K562 (cell line): ENCODE measurements around the gene SLC44A2. TPM values are rescaled to one million over a fixed set of nuclear protein-coding genes. Genes with fewer than 3 reads are reported as not detected.

Source experiments
- CBX2 ChIP-seq: fragments of 200-600 bp; sonication (generic); IDR thresholded peaks from one replicate; pipeline ENCODE4 v1.6.1; 2012; ENCODE audit warnings: mild to moderate bottlenecking, low read length, inconsistent platforms; ENCODE audit not compliant: insufficient read depth, poor library complexity, severe bottlenecking
- ELF4 ChIP-seq: fragments of 450-650 bp; formaldehyde crosslinking; IDR thresholded peaks from 2 replicates; pipeline ENCODE4 v1.4.0; 2022; ENCODE audit warnings: missing genetic modification characterization
- KDM5B ChIP-seq: fragments of 200-600 bp; sonication (generic); IDR thresholded peaks from 2 replicates; pipeline ENCODE4 v1.6.1; 2012; ENCODE audit warnings: low read depth, mild to moderate bottlenecking, moderate library complexity, low read length, control low read depth, inconsistent platforms; ENCODE audit not compliant: insufficient replicate concordance
- LCOR ChIP-seq: sonication (generic); formaldehyde crosslinking; IDR thresholded peaks from 2 replicates; pipeline ENCODE4 v1.8.0; 2022; ENCODE audit warnings: mild to moderate bottlenecking, missing genetic modification reagents
- NCOA1 ChIP-seq: fragments of 450-650 bp; IDR thresholded peaks from 2 replicates; pipeline ENCODE4 v1.6.1; 2016; ENCODE audit warnings: low read depth
- NFRKB ChIP-seq: fragments of 450-650 bp; IDR thresholded peaks from 2 replicates; pipeline ENCODE4 v1.6.1; 2016; ENCODE audit warnings: low read depth
- NR3C1 ChIP-seq: sonication (generic); formaldehyde crosslinking; IDR thresholded peaks from 2 replicates; pipeline ENCODE4 v1.8.1; 2022; ENCODE audit warnings: missing genetic modification reagents
- POLR2G ChIP-seq: fragments of 200-400 bp; formaldehyde crosslinking; IDR thresholded peaks from 2 replicates; pipeline ENCODE4 v1.6.1; 2017; ENCODE audit warnings: low read depth, mild to moderate bottlenecking, antibody characterized with exemption, low read length, moderate library complexity
- RBFOX2 ChIP-seq: fragments of 200-400 bp; formaldehyde crosslinking; IDR thresholded peaks from 2 replicates; pipeline ENCODE4 v1.6.1; 2017; ENCODE audit warnings: low read depth, mild to moderate bottlenecking, low read length, moderate library complexity
- RFX5 ChIP-seq: IDR thresholded peaks from 2 replicates; pipeline ENCODE4 v1.6.1; 2011; ENCODE audit warnings: low read depth, mild to moderate bottlenecking, improper control_type of control experiment, low read length
- SIRT6 ChIP-seq: IDR thresholded peaks from one replicate; pipeline ENCODE4 v1.6.1; 2012; ENCODE audit warnings: low read depth, mild to moderate bottlenecking, control low read depth, inconsistent platforms, low read length, moderate library complexity
- U2AF2 ChIP-seq: fragments of 200-400 bp; formaldehyde crosslinking; optimal IDR thresholded peaks from 2 replicates; pipeline ENCODE3; 2017; ENCODE audit warnings: low read depth, mild to moderate bottlenecking, low read length
- ZBTB1 ChIP-seq: sonication (generic); formaldehyde crosslinking; IDR thresholded peaks from 2 replicates; pipeline ENCODE4 v1.8.1; 2023; ENCODE audit warnings: missing genetic modification reagents, low read depth, mild to moderate bottlenecking, borderline replicate concordance
- ZNF407 ChIP-seq: fragments of 450-650 bp; IDR thresholded peaks from 2 replicates; pipeline ENCODE4 v1.6.1; 2016; ENCODE audit warnings: low read depth
- polyA plus RNA-seq, 8 experiments: library from polyadenylated mRNA; depleted of rRNA in 4 of 8; stranded (reverse) in 5 of 8; unstranded in 3 of 8; fragments of >200 nt; fragmentation: Nextera tagmentation in 2 of 8; fragmentation: Illumina TruSeq in 1 of 8; extraction: Ambion mirVana in 2 of 8; extraction: Trizol in 1 of 8; gene quantifications; 2 replicates each; pipeline versions ENCODE4 v1.2.1 to v1.2.3, GENCODE V29; 2011 to 2014; ENCODE audit warnings: inconsistent platforms in 1 of 8, missing spikeins in 1 of 8
- total RNA-seq, 7 experiments: library from RNA; depleted of rRNA in 6 of 7; stranded (reverse); fragments of >200 nt in 6 of 7; fragmentation: Illumina TruSeq in 2 of 7; extraction: Trizol in 2 of 7; gene quantifications; 2 replicates each; pipeline versions ENCODE4 v1.2.1 to v1.2.3, GENCODE V29; 2011 to 2021; ENCODE audit warnings: low replicate concordance in 1 of 7
- TF ChIP-seq, protein P1 (sequence below): fragments of 450-650 bp; conservative IDR thresholded peaks from 2 replicates; pipeline ENCODE4 v1.6.1; 2016; ENCODE audit warnings: missing genetic modification characterization, low read depth, mild to moderate bottlenecking, control low read depth, missing compliant biosample characterization
- TF ChIP-seq, protein P2 (sequence below): fragments of 450-650 bp; formaldehyde crosslinking; IDR thresholded peaks from 2 replicates; pipeline ENCODE4 v1.4.0; 2020; ENCODE audit warnings: mild to moderate bottlenecking, moderate library complexity

The SLC44A2 gene
- total and polyA plus RNA-seq, 9 of the 15 experiments (the other 6 are each of a cell fraction or from before 2014, with no cell fraction given) = 1.1 to 34.2 (median 8.1) TPM

DNA sequence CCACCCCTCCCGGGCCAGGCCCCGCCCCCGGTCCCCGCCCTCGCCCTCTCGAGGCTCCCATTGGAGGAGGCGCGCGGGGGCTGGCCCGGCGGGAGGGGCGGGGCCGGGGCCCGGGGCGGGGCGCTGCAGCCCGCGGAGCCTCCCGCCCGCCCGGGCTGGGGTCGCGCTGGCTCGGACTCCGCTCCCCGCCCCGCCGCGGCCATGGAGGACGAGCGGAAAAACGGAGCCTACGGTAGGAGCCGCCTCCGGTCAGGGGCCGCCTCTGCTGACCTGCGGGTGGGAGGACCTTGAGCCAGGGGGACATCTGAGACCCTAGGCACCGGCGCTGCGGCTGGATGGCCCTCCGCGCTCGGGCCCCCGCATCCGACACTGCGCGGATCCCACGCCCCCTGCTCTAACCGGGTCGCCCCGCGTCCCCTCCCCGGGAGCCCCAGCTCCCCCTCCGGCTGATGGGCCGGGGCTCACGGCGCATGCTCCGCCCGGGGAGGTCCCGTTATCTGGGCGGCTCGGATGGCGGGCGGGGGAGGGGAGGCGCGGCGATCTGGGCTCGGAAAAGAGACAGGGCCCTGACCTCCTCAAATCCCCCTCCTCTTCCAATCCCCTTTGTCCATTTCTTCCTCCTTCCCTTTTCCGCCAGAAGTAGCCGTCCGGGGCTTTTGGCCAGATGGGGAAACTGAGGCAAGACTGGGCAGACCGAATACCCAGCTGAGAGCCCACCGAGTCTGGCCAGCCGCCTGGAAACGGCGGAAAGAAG lies 22.8 kb upstream of the SLC44A2 start (continued):
- 0 out of 2 replicates have a peak, but pooled peaks have one; percentile 50 for TF ChIP-seq NFRKB
- TF ChIP-seq, protein P1, sequence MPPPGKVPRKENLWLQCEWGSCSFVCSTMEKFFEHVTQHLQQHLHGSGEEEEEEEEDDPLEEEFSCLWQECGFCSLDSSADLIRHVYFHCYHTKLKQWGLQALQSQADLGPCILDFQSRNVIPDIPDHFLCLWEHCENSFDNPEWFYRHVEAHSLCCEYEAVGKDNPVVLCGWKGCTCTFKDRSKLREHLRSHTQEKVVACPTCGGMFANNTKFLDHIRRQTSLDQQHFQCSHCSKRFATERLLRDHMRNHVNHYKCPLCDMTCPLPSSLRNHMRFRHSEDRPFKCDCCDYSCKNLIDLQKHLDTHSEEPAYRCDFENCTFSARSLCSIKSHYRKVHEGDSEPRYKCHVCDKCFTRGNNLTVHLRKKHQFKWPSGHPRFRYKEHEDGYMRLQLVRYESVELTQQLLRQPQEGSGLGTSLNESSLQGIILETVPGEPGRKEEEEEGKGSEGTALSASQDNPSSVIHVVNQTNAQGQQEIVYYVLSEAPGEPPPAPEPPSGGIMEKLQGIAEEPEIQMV (tag) = no peak
- TF ChIP-seq SIRT6 = no peak
- TF ChIP-seq, protein P2, sequence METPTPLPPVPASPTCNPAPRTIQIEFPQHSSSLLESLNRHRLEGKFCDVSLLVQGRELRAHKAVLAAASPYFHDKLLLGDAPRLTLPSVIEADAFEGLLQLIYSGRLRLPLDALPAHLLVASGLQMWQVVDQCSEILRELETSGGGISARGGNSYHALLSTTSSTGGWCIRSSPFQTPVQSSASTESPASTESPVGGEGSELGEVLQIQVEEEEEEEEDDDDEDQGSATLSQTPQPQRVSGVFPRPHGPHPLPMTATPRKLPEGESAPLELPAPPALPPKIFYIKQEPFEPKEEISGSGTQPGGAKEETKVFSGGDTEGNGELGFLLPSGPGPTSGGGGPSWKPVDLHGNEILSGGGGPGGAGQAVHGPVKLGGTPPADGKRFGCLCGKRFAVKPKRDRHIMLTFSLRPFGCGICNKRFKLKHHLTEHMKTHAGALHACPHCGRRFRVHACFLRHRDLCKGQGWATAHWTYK = peak; percentile 69
- peak; percentile 65 for TF ChIP-seq RBFOX2
- TF ChIP-seq CBX2 = no peak
- no peak for TF ChIP-seq RFX5
- peak; percentile 29 for TF ChIP-seq KDM5B
- TF ChIP-seq NR3C1 (CRISPR knock-in tag) = 0 out of 2 replicates have a peak, but pooled peaks have one; percentile 45
- TF ChIP-seq ZBTB1 (CRISPR knock-in tag) = no peak
- no peak for TF ChIP-seq ELF4 (CRISPR knock-in tag)
- TF ChIP-seq LCOR (CRISPR knock-in tag) = 0 out of 2 replicates have a peak, but pooled peaks have one; percentile 42
- no peak for TF ChIP-seq ZNF407
- no peak for TF ChIP-seq U2AF2
- peak; percentile 75 for TF ChIP-seq POLR2G
- TF ChIP-seq NCOA1 = 0 out of 2 replicates have a peak, but pooled peaks have one; percentile 25
